ENCODE results near the gene DCX. TPM values are rescaled to one million over a fixed set of nuclear protein-coding genes. Genes with fewer than 3 reads are reported as not detected.

DCX gene
- total RNA-seq, 1 donor from 2014 or later = not detected

- H3K27me3 ChIP-seq (ENCODE audit: control insufficient read depth, insufficient read depth, low read length) = no peaks in the 10 kb centered on the region
- H3K4me3 ChIP-seq (ENCODE audit: low read depth, low read length) = no peak overlapping the region
- FAIRE-seq = no peak
- no peak for DNase-seq (ENCODE audit: low read depth)
- TF ChIP-seq CTCF (IDR thresholded peaks at IDR 0.05; ENCODE audit: insufficient read depth, low read length, severe bottlenecking) = no peak
- H3K36me3 ChIP-seq (ENCODE audit: control insufficient read depth, insufficient read depth, low read length) = no peaks in the 10 kb centered on the region
These were observed 25.9 kb downstream of the DCX start for GRCh38 chrX:111386077-111386476.

- Histone ChIP-seq H3K4me3 (ENCODE audit: low read depth, low read length) (no peak overlapping the region), H3K27me3 (ENCODE audit: control insufficient read depth, insufficient read depth, low read length) (no peaks in the 10 kb centered on the region), H3K36me3 (ENCODE audit: control insufficient read depth, insufficient read depth, low read length) (no peaks in the 10 kb centered on the region)
- FAIRE-seq (no peak), DNase-seq (ENCODE audit: low read depth) (no peak)
- TF ChIP-seq CTCF (IDR thresholded peaks at IDR 0.05; ENCODE audit: insufficient read depth, low read length, severe bottlenecking) = no peak
These were observed 29.7 kb downstream of the DCX start for GRCh38 chrX:111382277-111382676.

GRCh38 chrX:111376897-111377578 lies 35.0 kb downstream of the DCX start:
- no peaks in the 10 kb centered on the region for H3K36me3 ChIP-seq (ENCODE audit: control insufficient read depth, insufficient read depth, low read length)
- no peaks in the 10 kb centered on the region for H3K27me3 ChIP-seq (ENCODE audit: control insufficient read depth, insufficient read depth, low read length)
- no peak for FAIRE-seq
- H3K4me3 ChIP-seq (ENCODE audit: low read depth, low read length) = no peak overlapping the region
- TF ChIP-seq CTCF (IDR thresholded peaks at IDR 0.05; ENCODE audit: insufficient read depth, low read length, severe bottlenecking) = no peak
- DNase-seq (ENCODE audit: low read depth) = no peak

DNA sequence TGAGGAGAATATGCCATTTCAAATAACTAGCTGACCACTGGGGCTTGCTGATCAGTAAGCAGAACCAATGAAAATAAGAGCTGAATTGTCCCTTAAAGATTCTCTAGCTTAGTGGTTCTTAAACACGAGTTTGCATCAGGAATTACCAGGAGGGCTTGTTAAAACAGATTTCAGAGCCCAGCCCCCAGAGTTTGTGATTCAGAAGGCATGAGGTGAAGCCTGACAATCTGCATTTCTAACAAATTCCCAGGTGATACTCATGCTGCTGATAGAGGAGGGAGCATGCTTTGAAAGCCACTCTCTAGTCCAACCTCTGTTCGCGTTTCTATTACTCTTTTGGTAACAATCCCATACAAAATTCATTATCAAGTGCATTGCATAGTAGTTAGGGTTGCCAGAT lies 35.5 kb downstream of the DCX start:
- DNase-seq (ENCODE audit: low read depth) (no peak), FAIRE-seq (no peak)
- no peaks in the 10 kb centered on the region for H3K36me3 ChIP-seq (ENCODE audit: control insufficient read depth, insufficient read depth, low read length)
- no peak for TF ChIP-seq CTCF (IDR thresholded peaks at IDR 0.05; ENCODE audit: insufficient read depth, low read length, severe bottlenecking)
- H3K27me3 ChIP-seq (ENCODE audit: control insufficient read depth, insufficient read depth, low read length) = no peaks in the 10 kb centered on the region
- H3K4me3 ChIP-seq (ENCODE audit: low read depth, low read length) = no peak overlapping the region

- DNase-seq (ENCODE audit: low read depth) (peak; percentile 2), FAIRE-seq (peak; percentile 70)
- no peaks in the 10 kb centered on the region for H3K27me3 ChIP-seq (ENCODE audit: control insufficient read depth, insufficient read depth, low read length)
- no peaks in the 10 kb centered on the region for H3K36me3 ChIP-seq (ENCODE audit: control insufficient read depth, insufficient read depth, low read length)
- no peak for TF ChIP-seq CTCF (IDR thresholded peaks at IDR 0.05; ENCODE audit: insufficient read depth, low read length, severe bottlenecking)
- no peak overlapping the region for H3K4me3 ChIP-seq (ENCODE audit: low read depth, low read length)
These were observed 36.2 kb downstream of the DCX start for GRCh38 chrX:111375747-111376146.

GRCh38 chrX:111372086-111372485 lies 39.9 kb downstream of the DCX start:
- no peak for FAIRE-seq
- TF ChIP-seq CTCF (IDR thresholded peaks at IDR 0.05; ENCODE audit: insufficient read depth, low read length, severe bottlenecking) = no peak
- Histone ChIP-seq H3K4me3 (ENCODE audit: low read depth, low read length) (no peak overlapping the region), H3K36me3 (ENCODE audit: control insufficient read depth, insufficient read depth, low read length) (no peaks in the 10 kb centered on the region), H3K27me3 (ENCODE audit: control insufficient read depth, insufficient read depth, low read length) (no peaks in the 10 kb centered on the region)
- DNase-seq (ENCODE audit: low read depth) = no peak
